GM23338 (cell line): ENCODE results near the gene CBY3. TPM values are rescaled to one million over a fixed set of nuclear protein-coding genes. Genes with fewer than 3 reads are reported as not detected.

Experiments
- ATAC-seq: fragments of 200-7000 bp; cut with Tn5 transposase; 3 replicates; pipeline ENCODE4 v1.9.1; 2020
- DNase-seq: peaks from one replicate; pipeline ENCODE4 v3.0.0-alpha.2; 2015; ENCODE audit warnings: low spot score
- H2AFZ ChIP-seq: fragments of 200-600 bp; sonication (generic); 2 replicates; pipeline ENCODE4 v1.8.0; 2016; ENCODE audit warnings: antibody characterized with exemption, mild to moderate bottlenecking, moderate library complexity
- H3F3A ChIP-seq: fragments of 200-600 bp; sonication (generic); replicated peaks from 2 replicates; pipeline ENCODE4 v1.8.0; 2017; ENCODE audit warnings: antibody characterized with exemption, mixed run types, low read depth
- H3K27ac ChIP-seq: fragments of 200-600 bp; sonication (generic); 2 replicates; pipeline ENCODE4 v1.6.1; 2016; ENCODE audit warnings: low read depth
- H3K27me3 ChIP-seq: fragments of 200-600 bp; sonication (generic); 2 replicates; pipeline ENCODE4 v1.8.0; 2016; ENCODE audit warnings: mild to moderate bottlenecking, mixed run types, moderate library complexity; ENCODE audit not compliant: insufficient read depth
- H3K36me3 ChIP-seq: fragments of 200-600 bp; sonication (generic); 2 replicates; pipeline ENCODE4 v1.8.0; 2016; ENCODE audit warnings: mild to moderate bottlenecking; ENCODE audit not compliant: insufficient read depth
- H3K4me1 ChIP-seq: fragments of 200-600 bp; sonication (generic); 2 replicates; pipeline ENCODE4 v1.8.0; 2016; ENCODE audit warnings: mild to moderate bottlenecking, moderate library complexity; ENCODE audit not compliant: insufficient read depth
- H3K4me2 ChIP-seq: fragments of 200-600 bp; sonication (generic); 2 replicates; pipeline ENCODE4 v1.7.1; 2017; ENCODE audit warnings: mixed run types
- H3K4me3 ChIP-seq: fragments of 200-600 bp; sonication (generic); 2 replicates; pipeline ENCODE4 v1.6.1; 2016; ENCODE audit warnings: mixed run types
- H3K79me2 ChIP-seq: fragments of 200-600 bp; sonication (generic); replicated peaks from 2 replicates; pipeline ENCODE4 v1.8.0; 2017; ENCODE audit warnings: mild to moderate bottlenecking; ENCODE audit not compliant: insufficient read depth
- H3K9me2 ChIP-seq: fragments of 200-600 bp; sonication (generic); 2 replicates; pipeline ENCODE4 v1.8.0; 2017; ENCODE audit not compliant: insufficient read depth
- H4K20me1 ChIP-seq: fragments of 200-600 bp; sonication (generic); replicated peaks from 2 replicates; pipeline ENCODE4 v1.8.0; 2017; ENCODE audit warnings: mild to moderate bottlenecking; ENCODE audit not compliant: insufficient read depth
- H3K27ac Mint-ChIP-seq: 2 replicates; pipeline ENCODE4 v1.8.0; 2020; ENCODE audit warnings: inconsistent platforms, mild to moderate bottlenecking, moderate library complexity, mixed read lengths
- H3K27me3 Mint-ChIP-seq: 3 replicates; pipeline ENCODE4 v1.8.0; 2022; ENCODE audit warnings: low read depth, mild to moderate bottlenecking, moderate library complexity, mixed read lengths, inconsistent platforms; ENCODE audit not compliant: insufficient read depth, poor library complexity
- H3K36me3 Mint-ChIP-seq: 3 replicates; pipeline ENCODE4 v1.8.0; 2021; ENCODE audit warnings: low read depth, mild to moderate bottlenecking, inconsistent platforms, moderate library complexity, mixed read lengths
- H3K4me1 Mint-ChIP-seq: 3 replicates; pipeline ENCODE4 v1.8.0; 2020; ENCODE audit warnings: mild to moderate bottlenecking, inconsistent platforms, mixed read lengths
- H3K4me3 Mint-ChIP-seq: 3 replicates; pipeline ENCODE4 v1.8.0; 2021; ENCODE audit warnings: moderate library complexity, mild to moderate bottlenecking, inconsistent platforms, mixed read lengths
- H3K9me3 Mint-ChIP-seq: 3 replicates; pipeline ENCODE4 v1.8.0; 2020; ENCODE audit warnings: moderate library complexity, mild to moderate bottlenecking, inconsistent platforms, mixed read lengths
- EZH2 ChIP-seq: fragments of 200-600 bp; sonication (generic); IDR thresholded peaks from one replicate; pipeline ENCODE4 v1.8.0; 2017; ENCODE audit warnings: antibody characterized with exemption, mild to moderate bottlenecking, low read depth; ENCODE audit not compliant: unreplicated experiment
- EZH2phosphoT487 ChIP-seq: fragments of 200-600 bp; sonication (generic); IDR thresholded peaks from one replicate; pipeline ENCODE4 v1.8.1; 2018; ENCODE audit warnings: antibody characterized with exemption; ENCODE audit not compliant: unreplicated experiment
- ZNF114 ChIP-seq: fragments of 250-450 bp; sonication (Bioruptor Pico); IDR thresholded peaks from 2 replicates; pipeline ENCODE4 v1.5.0; 2020; ENCODE audit warnings: mild to moderate bottlenecking, moderate library complexity
- ZNF331 ChIP-seq: fragments of 250-450 bp; sonication (Bioruptor Pico); IDR thresholded peaks from 2 replicates; pipeline ENCODE4 v1.5.0; 2020; ENCODE audit warnings: low read depth, mild to moderate bottlenecking, moderate library complexity
- polyA plus RNA-seq: library from polyadenylated mRNA; unstranded; fragments of >200 nt; fragmentation: Nextera tagmentation; extraction: Ambion mirVana; gene quantifications from 2 replicates; pipeline ENCODE4 v1.2.1, GENCODE V29; 2016
- total RNA-seq: library from RNA; depleted of rRNA; stranded (reverse); fragments of >200 nt; shearing (Covaris generic); gene quantifications from 2 replicates; pipeline ENCODE4 v1.2.3, GENCODE V29; 2014
- TF ChIP-seq, protein P1 (sequence below): fragments of 250-450 bp; sonication (Bioruptor Pico); IDR thresholded peaks from 2 replicates; pipeline ENCODE4 v1.5.0; 2020; ENCODE audit warnings: mild to moderate bottlenecking, moderate library complexity
- TF ChIP-seq, protein P2 (sequence below): IDR thresholded peaks from one replicate; pipeline ENCODE4 v1.6.1; 2018; ENCODE audit warnings: antibody characterized with exemption; ENCODE audit not compliant: unreplicated experiment

Gene CBY3
- total and polyA plus RNA-seq, 2 experiments from 2014 or later = 0.37 to 0.52 TPM

DNA sequence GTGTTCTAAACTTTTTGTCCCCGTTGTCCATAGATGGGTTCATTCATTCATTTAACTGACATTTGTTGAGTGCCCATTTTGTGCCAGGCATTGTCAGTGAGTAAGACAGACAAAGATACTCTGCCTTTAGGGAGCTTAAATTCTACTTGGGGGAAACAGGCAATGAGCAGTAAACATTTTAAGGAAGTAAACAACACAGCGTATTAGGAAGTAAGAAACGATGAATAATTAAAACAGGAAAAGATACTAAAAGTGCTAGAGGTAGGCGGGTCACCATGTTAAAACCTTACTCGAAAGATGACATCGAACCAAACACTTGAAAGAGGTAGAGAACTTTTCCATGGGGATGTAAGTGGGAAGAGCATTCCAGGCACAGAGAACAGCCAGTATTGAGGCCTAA is 46.3 kb upstream of the CBY3 start (continued):
- TF ChIP-seq, protein P1, sequence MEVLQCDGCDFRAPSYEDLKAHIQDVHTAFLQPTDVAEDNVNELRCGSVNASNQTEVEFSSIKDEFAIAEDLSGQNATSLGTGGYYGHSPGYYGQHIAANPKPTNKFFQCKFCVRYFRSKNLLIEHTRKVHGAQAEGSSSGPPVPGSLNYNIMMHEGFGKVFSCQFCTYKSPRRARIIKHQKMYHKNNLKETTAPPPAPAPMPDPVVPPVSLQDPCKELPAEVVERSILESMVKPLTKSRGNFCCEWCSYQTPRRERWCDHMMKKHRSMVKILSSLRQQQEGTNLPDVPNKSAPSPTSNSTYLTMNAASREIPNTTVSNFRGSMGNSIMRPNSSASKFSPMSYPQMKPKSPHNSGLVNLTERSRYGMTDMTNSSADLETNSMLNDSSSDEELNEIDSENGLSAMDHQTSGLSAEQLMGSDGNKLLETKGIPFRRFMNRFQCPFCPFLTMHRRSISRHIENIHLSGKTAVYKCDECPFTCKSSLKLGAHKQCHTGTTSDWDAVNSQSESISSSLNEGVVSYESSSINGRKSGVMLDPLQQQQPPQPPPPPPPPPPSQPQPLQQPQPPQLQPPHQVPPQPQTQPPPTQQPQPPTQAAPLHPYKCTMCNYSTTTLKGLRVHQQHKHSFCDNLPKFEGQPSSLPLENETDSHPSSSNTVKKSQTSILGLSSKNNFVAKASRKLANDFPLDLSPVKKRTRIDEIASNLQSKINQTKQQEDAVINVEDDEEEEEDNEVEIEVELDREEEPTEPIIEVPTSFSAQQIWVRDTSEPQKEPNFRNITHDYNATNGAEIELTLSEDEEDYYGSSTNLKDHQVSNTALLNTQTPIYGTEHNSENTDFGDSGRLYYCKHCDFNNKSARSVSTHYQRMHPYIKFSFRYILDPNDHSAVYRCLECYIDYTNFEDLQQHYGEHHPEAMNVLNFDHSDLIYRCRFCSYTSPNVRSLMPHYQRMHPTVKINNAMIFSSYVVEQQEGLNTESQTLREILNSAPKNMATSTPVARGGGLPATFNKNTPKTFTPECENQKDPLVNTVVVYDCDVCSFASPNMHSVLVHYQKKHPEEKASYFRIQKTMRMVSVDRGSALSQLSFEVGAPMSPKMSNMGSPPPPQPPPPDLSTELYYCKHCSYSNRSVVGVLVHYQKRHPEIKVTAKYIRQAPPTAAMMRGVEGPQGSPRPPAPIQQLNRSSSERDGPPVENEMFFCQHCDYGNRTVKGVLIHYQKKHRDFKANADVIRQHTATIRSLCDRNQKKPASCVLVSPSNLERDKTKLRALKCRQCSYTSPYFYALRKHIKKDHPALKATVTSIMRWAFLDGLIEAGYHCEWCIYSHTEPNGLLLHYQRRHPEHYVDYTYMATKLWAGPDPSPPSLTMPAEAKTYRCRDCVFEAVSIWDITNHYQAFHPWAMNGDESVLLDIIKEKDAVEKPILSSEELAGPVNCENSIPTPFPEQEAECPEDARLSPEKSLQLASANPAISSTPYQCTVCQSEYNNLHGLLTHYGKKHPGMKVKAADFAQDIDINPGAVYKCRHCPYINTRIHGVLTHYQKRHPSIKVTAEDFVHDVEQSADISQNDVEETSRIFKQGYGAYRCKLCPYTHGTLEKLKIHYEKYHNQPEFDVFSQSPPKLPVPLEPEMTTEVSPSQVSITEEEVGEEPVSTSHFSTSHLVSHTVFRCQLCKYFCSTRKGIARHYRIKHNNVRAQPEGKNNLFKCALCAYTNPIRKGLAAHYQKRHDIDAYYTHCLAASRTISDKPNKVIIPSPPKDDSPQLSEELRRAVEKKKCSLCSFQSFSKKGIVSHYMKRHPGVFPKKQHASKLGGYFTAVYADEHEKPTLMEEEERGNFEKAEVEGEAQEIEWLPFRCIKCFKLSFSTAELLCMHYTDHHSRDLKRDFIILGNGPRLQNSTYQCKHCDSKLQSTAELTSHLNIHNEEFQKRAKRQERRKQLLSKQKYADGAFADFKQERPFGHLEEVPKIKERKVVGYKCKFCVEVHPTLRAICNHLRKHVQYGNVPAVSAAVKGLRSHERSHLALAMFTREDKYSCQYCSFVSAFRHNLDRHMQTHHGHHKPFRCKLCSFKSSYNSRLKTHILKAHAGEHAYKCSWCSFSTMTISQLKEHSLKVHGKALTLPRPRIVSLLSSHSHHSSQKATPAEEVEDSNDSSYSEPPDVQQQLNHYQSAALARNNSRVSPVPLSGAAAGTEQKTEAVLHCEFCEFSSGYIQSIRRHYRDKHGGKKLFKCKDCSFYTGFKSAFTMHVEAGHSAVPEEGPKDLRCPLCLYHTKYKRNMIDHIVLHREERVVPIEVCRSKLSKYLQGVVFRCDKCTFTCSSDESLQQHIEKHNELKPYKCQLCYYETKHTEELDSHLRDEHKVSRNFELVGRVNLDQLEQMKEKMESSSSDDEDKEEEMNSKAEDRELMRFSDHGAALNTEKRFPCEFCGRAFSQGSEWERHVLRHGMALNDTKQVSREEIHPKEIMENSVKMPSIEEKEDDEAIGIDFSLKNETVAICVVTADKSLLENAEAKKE (CRISPR knock-in tag) = no peak
- TF ChIP-seq, protein P2, sequence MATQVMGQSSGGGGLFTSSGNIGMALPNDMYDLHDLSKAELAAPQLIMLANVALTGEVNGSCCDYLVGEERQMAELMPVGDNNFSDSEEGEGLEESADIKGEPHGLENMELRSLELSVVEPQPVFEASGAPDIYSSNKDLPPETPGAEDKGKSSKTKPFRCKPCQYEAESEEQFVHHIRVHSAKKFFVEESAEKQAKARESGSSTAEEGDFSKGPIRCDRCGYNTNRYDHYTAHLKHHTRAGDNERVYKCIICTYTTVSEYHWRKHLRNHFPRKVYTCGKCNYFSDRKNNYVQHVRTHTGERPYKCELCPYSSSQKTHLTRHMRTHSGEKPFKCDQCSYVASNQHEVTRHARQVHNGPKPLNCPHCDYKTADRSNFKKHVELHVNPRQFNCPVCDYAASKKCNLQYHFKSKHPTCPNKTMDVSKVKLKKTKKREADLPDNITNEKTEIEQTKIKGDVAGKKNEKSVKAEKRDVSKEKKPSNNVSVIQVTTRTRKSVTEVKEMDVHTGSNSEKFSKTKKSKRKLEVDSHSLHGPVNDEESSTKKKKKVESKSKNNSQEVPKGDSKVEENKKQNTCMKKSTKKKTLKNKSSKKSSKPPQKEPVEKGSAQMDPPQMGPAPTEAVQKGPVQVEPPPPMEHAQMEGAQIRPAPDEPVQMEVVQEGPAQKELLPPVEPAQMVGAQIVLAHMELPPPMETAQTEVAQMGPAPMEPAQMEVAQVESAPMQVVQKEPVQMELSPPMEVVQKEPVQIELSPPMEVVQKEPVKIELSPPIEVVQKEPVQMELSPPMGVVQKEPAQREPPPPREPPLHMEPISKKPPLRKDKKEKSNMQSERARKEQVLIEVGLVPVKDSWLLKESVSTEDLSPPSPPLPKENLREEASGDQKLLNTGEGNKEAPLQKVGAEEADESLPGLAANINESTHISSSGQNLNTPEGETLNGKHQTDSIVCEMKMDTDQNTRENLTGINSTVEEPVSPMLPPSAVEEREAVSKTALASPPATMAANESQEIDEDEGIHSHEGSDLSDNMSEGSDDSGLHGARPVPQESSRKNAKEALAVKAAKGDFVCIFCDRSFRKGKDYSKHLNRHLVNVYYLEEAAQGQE = no peak
- TF ChIP-seq ZNF331 (CRISPR knock-in tag) = no peak

DNA sequence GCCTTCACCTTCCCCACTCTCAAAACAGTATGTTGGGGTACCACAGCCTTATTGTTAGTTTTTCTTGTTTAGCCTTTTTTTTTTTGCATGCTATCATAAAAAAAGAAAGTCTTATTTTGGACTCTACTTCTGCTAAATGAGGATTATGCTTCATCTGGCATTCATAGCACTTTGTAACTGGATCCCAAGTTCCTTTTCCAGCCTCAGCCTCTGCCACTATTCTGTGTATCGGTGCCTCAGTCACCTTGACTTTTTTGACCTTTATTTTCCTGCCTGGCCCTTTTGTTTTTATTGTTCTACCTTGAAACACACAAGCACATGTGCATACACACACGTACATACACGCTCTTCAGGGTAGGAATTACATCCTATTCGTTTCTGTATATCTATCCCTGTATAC is 43.3 kb upstream of the CBY3 start:
- Histone ChIP-seq H3K4me2 (no peak overlapping the region), H3K4me1 (no peaks in the 10 kb centered on the region), H3K4me3 (no peak overlapping the region), H3K9me2 (no peaks in the 10 kb centered on the region), H3K36me3 (peaks cover 95% of the 10 kb centered on the region), H2AFZ (no peak overlapping the region), H4K20me1 (peaks cover 41% of the 10 kb centered on the region), H3K27ac (peak overlapping the region; percentile 77), H3K79me2 (peaks cover 19% of the 10 kb centered on the region; the same call in 1 of the 2 replicates), H3F3A (peaks cover 54% of the 10 kb centered on the region), H3K27me3 (no peaks in the 10 kb centered on the region)
- peaks cover 90% of the 10 kb centered on the region for H3K36me3 Mint-ChIP-seq
- no peak overlapping the region for H3K27ac Mint-ChIP-seq
- ATAC-seq = no peak
- no peak for DNase-seq
- H3K9me3 Mint-ChIP-seq = no peaks in the 10 kb centered on the region
- H3K4me3 Mint-ChIP-seq = no peak overlapping the region
- no peaks in the 10 kb centered on the region for H3K4me1 Mint-ChIP-seq
- H3K27me3 Mint-ChIP-seq = peaks cover 2% of the 10 kb centered on the region
- no peak for TF ChIP-seq EZH2phosphoT487
- TF ChIP-seq, protein P1 (CRISPR knock-in tag) = no peak
- TF ChIP-seq EZH2 = no peak
- TF ChIP-seq ZNF114 (CRISPR knock-in tag) = no peak
